Stimulated activated CD4-positive, alpha-beta T cell treated with anti-CD3 and anti-CD28 coated beads, Interleukin-1b, Interleukin-23, amount 100 ng/mL, for 48 hours (primary cell): ENCODE results near the gene CDH18.

ENCODE experiments used
- DNase-seq: peaks from one replicate; pipeline ENCODE4 v3.0.0-alpha.2; 2020

Gene CDH18

DNA sequence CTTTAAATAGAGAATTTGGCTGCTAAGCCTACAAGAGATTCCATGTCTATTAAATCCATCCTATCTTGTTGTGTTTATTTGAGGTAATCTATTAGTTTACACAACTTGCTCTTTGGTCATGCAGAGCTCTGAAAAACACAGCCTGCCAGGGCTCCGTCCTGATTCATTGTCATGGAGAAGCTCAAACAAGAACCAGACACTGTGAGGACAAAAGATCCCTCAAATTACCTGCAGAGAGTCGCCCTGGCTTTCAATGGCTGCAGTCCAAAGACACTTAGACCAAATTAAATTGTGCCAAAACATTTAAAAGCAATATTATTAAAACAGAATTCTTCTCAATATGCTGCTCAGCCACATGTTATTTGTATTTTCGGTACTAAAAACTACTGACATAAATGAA is 60.1 kb downstream of the CDH18 start:
- no peak for DNase-seq

DNA sequence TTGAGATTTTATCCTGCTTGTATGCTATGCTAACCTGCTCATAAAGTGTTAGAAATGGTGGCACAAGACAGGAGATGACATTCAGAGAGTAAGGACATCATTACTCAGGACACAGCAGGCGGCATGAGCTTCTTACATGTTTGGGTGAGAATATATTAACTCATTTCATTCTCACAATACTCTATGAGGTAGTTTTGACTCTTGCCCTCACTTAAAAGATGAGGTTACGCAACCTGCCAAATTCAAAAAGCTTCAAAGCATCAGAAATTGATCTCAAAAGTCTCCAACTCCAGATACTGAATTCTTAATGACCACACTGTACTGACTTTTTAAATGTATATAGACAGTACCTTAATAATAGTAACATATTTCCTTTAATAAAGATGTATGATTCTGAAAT is 60.8 kb downstream of the CDH18 start:
- DNase-seq, result no peak

DNA sequence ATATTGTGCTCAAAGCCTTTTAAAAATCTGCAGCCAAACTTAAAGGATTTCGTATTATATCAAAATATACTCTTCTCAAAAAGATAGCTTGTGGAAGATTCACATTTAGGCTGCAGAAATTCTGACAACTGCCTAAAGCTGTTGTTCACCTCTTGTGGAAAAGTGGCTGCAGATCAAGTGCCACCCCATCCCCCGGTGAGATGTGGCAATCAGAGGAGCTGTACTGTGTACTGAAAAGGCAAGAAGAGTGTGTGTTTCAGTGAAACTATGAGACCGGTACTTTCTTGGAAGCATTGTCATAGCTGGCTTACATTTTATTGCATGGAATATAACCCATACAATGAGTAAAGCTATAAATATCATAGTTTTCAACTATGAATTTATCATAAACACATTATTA is 64.3 kb downstream of the CDH18 start:
- DNase-seq, result no peak

DNA sequence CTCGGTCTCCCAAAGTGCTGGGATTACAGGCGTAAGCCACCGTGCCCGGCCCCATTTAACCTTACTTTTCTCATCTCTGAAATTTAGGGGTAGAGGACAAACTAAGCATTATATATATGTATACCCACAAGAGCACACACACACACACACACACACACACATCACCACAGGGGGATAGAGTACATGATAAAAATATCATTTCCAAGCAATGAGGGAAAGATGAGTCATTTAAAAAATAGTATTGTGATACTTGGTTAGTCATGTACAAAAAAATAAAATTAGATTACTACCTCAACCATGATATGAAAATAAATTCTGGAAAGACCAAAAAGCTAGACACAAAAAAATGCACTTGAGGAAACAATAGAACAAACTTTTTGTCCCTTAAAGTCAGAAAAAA is 67.2 kb downstream of the CDH18 start:
- no peak for DNase-seq

DNA sequence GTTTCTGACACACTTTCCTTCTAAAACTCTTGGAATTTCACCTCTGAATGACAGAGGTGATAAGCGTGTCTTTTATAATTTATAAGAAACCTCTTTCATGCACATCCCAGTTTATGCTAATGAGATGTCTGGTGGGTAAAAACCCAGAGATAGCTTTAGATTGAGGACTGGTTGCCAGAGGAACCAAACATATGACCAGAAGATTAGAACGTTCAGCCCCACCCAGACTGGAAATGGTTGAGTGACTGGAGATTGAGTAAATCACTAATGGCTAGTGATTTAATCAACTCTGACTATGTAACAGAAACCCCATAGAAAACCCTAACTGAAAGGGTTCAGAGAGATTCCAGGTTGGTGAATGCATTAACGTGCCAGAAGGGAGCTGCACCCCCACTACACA is 69.2 kb downstream of the CDH18 start:
- no peak for DNase-seq

DNA sequence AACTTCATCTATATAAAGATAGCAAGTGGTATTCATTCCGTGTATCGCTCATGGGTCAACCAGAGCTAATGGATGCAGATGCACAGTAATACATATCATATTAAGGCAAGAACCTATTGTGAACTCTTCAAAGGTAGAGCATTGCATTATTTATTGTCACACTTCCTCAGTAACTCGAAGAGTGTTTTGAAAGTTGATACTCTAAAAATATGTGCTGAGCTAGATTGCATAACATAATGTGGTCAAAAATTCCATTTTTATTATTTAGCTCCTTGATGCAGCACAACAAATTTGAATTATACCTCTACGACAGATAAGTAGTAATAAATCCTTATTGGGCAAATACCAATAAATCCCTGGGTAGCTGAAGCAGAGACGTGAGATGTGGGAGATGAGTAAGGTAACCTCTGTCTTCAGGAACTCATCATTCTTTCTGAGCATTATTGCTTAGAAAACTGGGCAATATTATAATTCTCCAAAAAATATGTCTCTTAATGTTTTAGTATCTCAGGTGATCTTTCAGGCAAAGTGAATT is 70.3 kb downstream of the CDH18 start:
- no peak for DNase-seq

DNA sequence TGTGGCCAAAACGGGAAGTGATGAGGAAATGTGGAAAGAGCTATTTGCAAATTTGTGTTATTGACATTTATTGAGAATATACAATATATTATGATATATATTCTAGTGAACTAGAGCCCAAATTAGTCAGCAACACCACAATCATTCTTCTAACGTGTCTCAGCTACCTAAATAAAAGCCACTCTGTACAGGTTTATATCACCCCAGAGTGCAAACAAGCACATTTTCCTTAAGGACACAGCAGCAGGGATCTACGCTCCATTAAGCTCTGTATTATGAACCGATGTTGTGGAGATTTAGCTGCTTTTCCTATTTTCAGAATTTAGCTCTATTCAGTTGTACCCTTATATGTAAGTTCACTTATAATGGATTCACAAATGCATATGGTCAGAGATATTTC is 77.9 kb downstream of the CDH18 start:
- no peak for DNase-seq

DNA sequence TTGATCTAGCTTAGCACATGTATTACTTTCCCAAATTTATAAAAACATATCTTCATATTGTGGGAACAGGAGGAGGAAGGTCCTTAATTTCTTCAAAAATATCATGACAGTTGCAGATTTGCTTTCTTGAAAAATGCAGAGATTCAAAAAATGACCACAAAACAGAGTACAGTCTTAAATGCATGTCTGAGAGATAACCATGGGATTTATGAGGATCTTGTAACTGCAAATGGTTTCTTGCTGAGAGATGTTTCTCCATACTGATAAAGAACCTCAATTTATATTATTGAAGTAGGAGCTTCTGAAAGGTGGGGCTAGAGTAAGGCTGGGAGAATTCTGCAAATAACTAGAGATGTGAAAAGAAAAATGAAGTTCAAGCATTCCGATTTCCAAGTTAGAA is 83.2 kb downstream of the CDH18 start:
- DNase-seq, result no peak

DNA sequence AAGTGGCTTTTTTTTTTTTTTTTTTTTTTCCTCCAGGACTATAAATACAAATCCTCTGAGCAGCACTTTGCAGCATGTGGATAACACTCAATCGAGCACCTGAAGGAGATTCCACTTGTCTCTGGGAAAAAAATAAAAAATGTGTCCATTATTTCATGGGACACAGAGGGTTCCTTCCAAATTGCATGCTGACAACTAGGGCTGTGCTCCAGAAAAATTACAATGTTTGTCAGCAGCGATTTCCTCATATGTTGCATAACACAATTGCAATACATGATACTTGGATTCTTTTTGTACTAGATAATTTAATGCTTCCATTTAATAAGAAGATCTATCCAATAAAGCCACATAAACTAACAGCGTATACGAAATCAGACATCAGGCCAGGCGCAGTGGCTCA is 84.4 kb downstream of the CDH18 start:
- no peak for DNase-seq

DNA sequence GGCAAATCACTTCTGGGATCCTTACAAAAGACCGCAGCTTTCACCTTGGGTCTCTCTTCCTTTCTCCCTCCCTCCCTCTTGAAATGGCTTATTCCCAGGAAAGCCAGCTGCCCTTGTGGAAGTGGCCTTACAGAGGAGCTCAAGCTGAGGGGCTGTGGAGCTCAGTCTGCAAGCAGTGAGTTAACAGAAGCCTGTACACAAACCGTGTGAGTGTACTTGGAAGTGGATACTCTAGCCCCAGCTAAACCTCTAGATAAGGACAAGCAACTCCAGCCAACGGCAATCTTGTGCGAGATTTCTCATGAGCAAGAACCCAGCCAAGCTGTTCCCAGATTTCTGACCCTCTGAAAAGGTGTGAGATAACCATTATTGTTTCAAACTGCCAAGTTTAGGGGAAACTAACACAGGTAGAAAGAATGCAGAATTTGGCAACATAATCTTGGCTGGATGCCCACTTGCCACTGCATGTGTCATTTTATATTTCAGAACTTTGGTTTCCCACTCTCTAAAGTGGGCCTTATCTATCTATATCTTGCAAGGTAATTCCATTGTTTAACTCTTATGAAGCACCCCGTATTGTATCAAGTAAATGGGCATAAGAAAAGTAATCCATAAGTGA is 85.6 kb downstream of the CDH18 start:
- no peak for DNase-seq

DNA sequence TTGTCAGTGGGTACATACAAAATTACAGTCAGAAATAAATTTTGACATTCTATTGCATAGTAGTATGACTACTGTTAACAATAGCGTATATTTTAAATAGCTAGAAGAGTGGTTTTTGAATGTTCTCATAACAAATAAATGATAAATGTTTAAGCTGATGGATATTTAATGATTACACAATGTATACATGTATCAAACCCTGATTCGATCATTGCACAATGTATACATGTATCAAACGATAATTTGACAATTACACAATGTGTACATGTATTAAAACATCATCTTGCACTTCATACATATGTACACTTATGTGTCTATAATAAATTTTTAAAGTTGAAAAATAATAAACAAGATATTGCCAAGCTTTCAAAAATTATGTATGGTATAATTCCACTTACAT is 87.7 kb downstream of the CDH18 start:
- no peak for DNase-seq

DNA sequence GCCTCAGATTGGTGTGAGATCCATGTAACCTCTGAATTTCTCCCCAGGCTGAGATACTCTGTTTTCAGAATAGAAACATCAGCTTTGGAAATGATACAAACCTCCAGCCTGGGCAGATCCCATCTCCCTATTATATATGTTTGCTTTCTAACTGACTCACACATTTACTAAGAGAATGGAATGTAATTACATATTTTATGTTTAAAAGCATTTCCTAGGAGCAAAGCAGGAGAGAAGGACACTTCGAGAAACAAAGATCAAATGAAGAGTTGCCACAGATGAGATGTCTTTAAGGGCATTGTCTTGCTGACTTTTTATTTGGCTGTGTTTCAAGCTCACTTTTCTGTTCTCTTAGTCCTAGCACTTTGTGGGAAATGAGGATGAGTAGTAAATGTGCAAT is 96.3 kb downstream of the CDH18 start:
- DNase-seq, result no peak

DNA sequence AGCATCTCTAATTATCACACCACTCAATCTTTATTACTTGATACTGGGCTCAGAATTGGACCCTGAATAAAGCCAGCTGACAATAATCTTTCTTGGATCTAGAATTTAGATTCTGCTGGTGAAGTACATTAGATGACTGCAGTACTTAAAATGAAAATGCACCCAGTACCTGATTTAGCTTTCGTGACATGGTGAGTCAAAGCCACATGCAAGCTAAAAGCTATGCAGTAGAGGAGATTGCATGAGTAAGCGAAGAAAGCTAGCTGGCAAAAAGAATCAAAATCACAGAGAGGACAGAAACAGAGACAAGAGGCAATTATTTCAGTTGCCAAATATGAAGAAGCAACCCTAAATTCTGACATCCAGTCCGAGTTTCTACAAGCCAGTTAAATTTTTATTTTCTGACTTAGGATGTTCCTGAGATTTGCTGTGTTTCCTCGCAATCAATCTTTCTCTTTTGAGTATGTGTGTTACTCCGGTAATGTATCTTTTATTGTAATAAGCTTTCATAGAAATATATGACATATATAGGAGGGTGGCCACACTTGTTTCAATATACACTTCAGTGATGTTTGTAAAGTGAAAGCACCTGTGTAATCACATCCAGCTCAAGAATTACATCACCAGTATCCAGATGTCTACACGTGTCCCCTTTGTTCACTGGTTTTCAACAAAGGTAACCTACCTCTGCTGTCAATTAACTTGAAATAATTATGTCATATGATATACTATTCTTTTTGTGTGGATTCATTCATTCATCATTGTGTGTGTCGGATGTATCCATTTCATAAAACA is 101.7 kb downstream of the CDH18 start:
- DNase-seq, result no peak

DNA sequence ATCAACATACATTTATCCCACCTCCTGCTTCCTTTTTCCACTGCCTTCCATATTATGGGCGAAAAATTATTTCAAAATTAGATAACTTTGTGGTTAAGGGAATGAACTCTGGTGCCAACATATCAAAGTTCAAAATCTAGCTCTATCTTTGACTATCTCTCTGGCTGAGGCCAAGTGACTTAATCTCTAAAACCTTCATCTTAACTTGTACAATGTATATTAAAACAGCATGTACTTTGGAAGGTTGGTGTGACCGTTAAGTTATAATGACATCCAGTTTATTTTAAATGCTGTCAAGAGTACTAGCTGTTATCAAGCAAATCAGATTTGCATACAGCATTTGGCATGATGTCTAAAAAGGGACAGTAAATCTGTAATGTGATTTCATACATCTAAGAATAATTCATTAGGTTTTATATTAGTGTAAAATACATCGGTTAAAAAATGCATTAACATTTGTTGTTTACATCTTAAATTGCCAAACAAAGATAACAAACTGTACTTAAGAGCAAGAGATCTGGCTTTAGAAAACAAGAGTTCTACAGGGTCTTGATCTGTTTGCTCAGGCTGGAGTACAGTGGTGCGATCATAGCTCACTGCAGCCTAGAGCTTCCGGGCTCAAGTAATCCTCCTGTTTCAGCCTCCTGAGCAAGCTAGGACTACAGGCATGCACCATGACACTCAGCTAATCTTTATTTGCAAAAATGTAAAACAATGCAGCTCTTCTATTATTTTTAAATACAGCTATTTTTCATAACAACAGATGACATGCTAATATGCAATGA is 102.8 kb downstream of the CDH18 start:
- DNase-seq, result no peak

DNA sequence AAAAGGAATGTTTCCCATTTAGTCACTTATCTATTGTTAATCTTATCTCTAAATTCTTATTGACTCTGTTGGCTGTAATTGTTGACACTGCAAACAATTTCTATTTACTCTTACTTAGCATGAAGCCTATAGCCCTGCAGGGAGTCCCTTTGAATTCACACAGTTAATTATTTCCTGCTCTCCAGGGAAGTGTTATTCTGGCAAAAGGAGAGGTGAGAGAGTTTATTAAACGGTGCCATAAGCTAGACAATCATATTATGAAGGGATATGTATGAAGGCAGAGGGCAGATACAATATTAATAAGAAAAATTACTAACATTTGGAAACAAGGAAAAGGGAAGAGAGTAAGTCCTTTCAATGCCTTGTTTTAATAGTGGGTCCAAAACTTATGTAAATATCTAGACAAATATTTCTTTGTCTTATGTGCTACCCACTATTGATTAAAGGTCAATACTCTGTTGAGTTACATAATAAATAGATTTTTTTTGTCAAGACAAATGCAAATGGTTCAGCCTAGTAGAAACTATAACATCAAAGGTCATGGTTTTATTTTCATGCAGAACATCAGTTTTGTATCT is 107.1 kb downstream of the CDH18 start:
- no peak for DNase-seq

DNA sequence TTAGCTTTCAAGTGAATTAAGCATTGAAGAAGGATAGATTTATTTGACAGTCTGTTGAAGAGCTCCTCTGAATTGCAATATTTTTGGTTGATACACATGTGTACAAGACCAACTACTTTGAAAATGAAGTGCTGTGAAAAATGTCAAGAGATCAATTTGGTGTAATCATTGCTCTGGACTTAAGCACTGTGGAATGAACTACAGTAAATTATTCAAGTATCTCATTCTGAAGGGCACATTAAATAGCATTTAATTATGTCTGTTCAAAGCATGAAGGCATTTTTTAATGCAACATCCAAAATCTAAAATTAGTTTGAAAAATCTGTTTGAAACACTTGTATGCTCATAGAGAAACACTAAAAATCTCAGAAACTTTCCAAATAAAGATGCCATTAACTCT is 107.5 kb downstream of the CDH18 start:
- DNase-seq, result no peak

DNA sequence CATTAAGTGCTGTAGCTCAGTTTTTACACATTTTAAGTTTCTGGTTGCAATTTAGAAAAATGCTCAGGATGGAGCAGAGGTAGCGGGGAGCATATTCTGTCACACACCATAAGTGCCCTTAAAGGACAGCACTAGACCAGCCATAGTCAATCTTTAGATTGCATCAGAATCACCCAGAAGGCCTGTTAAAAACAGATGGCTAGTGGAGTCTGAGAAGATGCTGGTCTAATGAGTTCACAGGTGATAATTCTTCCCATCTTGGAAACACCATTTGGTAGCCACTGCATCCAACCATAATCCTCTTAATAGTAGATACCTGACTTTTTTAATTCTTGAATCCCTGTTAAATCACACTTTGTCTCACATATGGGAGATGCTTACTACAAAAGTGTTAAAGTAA is 113.2 kb downstream of the CDH18 start:
- no peak for DNase-seq

DNA sequence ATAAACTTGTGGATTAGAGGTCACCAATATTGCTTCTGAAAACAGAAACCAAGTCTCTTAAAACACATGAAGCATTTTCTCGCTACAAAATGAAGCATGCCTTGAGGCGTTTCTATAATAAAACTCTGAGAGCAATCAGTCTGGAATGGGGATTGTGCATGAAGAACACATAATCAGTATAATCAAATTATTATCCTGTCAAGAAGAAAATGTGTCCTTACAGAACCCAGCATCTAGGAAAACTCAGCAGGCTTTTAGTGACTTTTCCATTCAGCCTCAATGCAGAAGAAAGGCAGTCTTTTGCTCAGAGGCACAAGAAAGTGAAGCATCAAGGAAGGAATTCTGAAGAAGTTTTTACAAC is 121.9 kb downstream of the CDH18 start:
- DNase-seq, result no peak

DNA sequence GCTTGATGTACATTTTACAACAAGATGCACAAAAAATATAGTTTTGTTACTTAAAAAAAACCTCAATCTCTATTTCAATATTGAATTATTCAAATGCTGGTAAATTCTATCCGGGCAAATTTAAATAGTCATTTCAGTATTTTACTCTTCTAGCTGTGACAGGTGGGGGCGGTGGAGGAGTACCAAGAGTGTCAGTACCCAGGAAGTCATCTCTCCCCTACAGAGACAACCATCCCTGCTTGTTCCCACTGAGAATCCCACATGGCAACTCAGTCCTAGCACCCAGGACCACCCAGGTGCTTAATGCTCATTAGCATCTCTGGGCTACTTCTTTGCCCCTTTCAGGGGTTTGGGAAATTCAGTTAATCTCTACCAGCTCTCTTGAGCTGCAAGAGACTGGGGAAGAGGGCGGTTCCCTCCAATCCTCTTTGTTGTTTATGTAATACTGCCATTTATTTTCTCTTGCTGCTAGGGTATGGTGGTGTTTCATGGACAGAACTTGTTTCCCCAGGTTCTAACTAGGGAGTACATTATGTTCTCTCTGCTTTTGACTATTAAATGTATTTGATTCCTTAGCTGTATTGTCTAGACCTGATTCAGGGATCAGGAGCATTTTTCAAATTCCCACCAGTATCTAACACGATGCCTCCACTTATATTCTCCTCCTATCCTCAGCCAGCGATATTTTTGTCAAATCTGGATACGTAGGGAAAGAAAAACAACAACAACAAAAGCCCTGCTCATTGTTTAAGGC is 122.5 kb downstream of the CDH18 start:
- DNase-seq, result no peak

DNA sequence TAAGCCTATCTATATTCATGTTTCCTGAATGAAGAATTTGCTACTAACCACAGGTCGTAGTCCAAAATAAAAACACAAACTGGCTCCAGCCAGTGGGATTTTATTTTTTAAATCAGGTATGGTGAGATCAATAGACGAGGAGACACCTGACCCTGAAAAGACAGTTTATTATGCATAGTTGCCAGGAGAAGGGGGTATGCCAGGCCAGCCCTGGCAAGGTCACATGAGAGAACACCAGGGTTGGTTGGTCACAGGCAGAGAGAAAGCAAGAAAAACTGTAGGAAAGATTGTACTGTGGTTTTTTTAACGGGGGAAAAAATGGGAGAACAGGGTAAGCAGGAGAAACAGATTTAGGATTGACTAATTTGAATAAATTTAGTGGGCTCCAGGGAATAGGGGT is 125.3 kb downstream of the CDH18 start:
- no peak for DNase-seq

DNA sequence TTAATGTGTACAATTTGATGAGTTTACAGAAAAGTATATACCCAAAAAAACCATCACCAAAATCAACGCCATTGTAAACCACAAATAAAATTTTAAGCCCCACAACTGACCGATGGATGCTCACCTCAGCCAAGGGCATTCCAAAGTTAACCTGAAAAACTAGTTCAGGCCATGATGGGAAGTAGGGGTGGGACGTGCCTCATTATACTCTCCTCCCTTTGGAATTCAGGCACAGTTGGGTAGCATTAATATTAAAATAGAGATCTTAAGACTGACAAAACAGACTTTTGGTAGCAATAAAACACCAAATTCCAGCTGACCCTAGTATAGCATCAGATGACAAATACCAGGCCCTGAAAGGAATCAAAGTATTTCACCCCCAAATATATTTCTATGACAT is 129.0 kb downstream of the CDH18 start:
- DNase-seq, result no peak

DNA sequence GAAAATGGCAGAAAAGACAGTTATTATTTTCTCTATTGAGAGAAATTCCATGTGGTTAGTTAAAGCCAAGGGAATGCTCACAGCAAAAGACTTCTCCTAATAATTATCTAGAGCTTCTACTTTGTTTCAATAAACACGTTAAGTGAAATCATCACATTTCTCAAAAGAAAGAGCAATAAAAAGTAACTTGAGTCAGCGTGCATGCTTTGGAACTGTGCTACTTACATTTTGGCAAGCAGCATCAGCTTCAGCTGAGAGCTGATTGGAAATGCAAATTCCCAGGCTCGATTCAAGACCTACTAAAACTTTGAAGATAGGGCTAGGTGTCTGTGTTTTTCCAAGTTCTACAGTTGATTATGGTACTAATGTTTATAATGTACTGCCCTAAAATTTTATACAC is 132.1 kb downstream of the CDH18 start:
- no peak for DNase-seq

DNA sequence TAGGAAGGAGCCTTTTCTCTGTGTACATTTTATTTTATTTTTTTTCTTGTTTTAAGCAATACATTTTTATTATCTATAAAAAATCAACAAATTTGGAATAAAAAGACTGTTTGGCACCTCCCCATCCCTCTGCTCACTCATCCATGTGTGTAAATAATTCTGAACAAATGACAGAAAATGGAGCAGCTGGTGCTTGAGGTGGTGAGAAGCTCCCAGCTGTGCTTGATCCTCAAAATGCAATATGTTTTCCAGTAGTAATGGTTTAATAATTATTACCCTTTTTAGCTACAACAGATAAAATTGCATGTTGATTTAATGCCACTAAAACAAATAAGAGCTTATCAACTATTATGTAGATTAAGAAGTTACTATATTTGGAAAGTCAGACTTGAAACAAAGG is 132.5 kb downstream of the CDH18 start:
- no peak for DNase-seq
